ENCODE data around the gene D2HGDH.
"Not testable (repeated sequence)": the region's sequence is repeated elsewhere in the genome, so short reads cannot be mapped to it uniquely, and the experiment has no call there.

Gene D2HGDH

GRCh38 chr2:241771286-241772062, 37.0 kb downstream of the D2HGDH start:
- FAIRE-seq: no peak

GRCh38 chr2:241772063-241772499, 37.7 kb downstream of the D2HGDH start:
- no peak for FAIRE-seq

GRCh38 chr2:241773511-241774418, 39.3 kb downstream of the D2HGDH start:
- FAIRE-seq: no peak

- no peak for FAIRE-seq
Measured at GRCh38 chr2:241774419-241775222, 40.2 kb downstream of the D2HGDH start.

GRCh38 chr2:241775223-241776177, 41.1 kb downstream of the D2HGDH start:
- no peak for FAIRE-seq

- no peak for FAIRE-seq
Measured at GRCh38 chr2:241776336-241777169, 42.1 kb downstream of the D2HGDH start, which contains the start of gene GAL3ST2. GAL3ST2 (plus strand) TSS chr2:241776822; CDS start chr2:241776956, 134 bp downstream.

GRCh38 chr2:241777170-241777685, 42.8 kb downstream of the D2HGDH start:
- no peak for FAIRE-seq

- no peak for FAIRE-seq
Measured at GRCh38 chr2:241777686-241778627, 43.5 kb downstream of the D2HGDH start.

GRCh38 chr2:241780939-241781569, 46.6 kb downstream of the D2HGDH start:
- FAIRE-seq: no peak

- FAIRE-seq: not testable (repeated sequence)
Measured at GRCh38 chr2:241782053-241782452, 47.6 kb downstream of the D2HGDH start.

GRCh38 chr2:241788135-241788534, 53.7 kb downstream of the D2HGDH start:
- FAIRE-seq: no peak

GRCh38 chr2:241788572-241788971, 54.1 kb downstream of the D2HGDH start:
- FAIRE-seq: no peak

GRCh38 chr2:241791385-241791784, 57.0 kb downstream of the D2HGDH start:
- FAIRE-seq: not testable (repeated sequence)

GRCh38 chr2:241793385-241793784, 59.0 kb downstream of the D2HGDH start:
- FAIRE-seq: no peak

- FAIRE-seq: no peak
Measured at GRCh38 chr2:241794250-241794823, 59.9 kb downstream of the D2HGDH start.

- FAIRE-seq: no peak
Measured at GRCh38 chr2:241795021-241795999, 60.9 kb downstream of the D2HGDH start.

GRCh38 chr2:241796209-241796608, 61.8 kb downstream of the D2HGDH start:
- FAIRE-seq: no peak
